NCI-H526 treated with DMSO at 0.1 percent for 48 hours (cell line): ENCODE data around the gene DPYSL3.

ENCODE experiments used
- DNase-seq: peaks from one replicate; lab custom pipeline; 2025; lab: John Stamatoyannopoulos, UW

DPYSL3 gene

DNA sequence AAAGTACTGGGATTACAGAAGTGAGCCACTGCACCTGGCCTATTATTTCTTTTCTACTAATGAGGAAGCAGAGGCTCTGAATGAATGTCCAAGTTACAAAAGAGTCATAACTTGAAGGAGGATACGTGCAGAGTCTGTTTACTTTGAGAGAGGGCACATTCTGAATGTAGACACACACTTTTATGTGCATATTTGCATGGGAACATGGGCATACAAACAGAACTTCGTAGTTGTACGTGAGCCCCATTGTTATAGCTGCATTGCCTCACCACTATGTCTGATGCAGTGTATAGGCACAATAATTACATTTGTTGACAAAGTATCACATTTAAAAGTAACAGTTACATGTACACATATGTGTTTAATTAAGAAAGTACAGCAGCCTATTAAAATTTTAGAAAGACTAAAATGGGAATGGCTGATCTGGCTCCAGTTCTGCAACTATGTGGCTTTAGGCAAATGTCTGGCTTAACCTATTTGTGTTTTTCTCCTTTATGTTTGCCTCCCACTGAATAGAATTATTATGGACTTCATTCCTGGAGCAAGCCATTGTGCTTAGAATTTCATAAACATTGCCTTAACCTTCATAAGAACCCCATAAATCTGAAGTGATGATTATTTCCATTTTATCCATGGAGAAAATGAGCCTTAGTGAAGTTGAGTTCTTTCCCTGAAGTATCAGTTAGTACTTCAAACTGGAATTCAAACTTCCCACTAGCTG lies 3.0 kb upstream of the DPYSL3 start:
- DNase-seq: peak; percentile 99

DNA sequence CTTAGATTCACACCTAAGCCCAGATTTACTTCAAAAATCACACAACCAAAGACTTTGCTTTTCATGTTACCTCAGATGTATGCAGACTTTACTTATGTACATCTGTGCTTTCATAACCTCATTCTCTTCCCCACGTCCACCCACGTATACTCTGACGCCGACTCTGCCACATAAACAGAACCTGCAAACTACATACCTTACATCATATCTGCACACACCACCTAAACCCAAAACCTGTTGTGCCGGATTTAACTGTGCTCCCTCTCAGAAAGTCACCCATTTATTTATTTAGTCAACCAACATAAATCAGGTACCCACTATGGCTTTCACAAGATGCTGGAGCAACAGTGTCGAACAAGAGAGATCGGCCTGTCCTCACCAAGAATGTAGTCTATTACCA lies 1.0 kb upstream of the DPYSL3 start:
- DNase-seq: peak; percentile 86

DNA sequence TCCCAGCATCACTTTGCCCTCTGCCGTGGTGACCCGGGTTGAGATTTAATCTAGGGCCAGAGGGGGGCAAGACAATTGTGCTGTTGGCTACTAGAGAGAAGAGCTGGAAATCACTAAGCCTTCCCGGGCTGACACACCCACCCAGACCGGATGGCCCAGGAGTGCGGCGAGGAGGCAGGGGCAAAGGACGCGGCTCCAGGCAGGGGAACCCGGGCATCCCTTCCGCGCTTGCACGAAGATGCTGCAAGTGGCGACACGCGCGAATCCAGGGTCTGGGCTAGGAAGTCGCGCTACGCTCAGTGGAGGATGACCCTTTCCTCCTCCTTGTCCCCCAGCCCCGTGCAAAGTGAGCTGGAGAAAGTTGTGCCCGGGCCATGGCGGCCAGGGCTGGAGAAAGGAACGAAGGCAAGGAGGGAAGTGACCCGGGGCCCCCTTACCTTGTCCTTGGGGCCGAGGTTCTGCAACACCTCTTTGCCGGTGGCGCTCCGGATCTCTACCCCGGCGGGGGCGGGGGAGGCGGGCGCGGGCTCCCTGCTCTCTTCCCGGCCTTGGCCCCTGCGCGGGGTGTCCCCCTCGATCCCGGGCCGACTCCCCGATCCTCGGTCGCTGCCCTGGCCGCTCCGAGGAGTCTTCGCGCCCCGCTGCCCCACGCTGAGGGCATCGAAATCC lies 693 bp downstream of the DPYSL3 start:
- no peak for DNase-seq

DNA sequence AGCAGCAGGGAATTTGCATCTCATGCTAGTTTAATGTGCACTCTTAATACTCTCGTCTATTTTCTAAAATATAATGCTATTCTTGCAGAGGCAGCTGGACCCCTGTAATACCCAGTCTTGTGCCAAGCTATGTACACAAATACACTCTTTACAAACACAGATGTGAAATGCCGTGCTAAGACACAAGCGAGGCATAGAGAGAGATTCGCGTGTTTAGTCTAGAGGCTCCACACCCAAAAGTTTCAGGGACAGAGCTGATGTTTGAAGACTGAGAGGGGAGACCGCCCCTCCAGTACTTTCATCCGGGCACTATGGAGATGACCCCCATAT lies 1.2 kb downstream of the DPYSL3 start:
- DNase-seq: no peak

- no peak for DNase-seq
These were observed 2.3 kb downstream of the DPYSL3 start for GRCh38 chr5:147507480-147508126.

- no peak for DNase-seq
These were observed 5.3 kb downstream of the DPYSL3 start for GRCh38 chr5:147504535-147504934.

DNA sequence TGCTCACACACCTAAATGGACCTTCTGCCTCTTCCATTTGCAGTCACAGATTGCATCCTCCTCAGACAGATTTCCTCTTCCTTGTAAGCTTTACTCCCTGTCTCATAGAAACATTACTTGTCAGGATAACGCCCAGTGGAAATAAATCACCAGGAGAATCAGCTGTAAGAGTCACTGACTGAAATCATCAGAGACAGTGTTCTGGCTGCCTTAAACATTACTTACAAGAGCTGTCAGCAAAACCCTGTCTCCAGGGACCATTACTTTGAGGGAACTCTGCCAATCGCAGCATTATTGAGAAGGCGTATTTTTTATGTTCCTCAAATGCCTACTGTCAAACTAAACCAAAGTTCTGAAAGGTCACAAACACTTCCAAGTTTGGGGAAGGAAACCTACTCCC lies 5.9 kb downstream of the DPYSL3 start:
- no peak for DNase-seq

DNA sequence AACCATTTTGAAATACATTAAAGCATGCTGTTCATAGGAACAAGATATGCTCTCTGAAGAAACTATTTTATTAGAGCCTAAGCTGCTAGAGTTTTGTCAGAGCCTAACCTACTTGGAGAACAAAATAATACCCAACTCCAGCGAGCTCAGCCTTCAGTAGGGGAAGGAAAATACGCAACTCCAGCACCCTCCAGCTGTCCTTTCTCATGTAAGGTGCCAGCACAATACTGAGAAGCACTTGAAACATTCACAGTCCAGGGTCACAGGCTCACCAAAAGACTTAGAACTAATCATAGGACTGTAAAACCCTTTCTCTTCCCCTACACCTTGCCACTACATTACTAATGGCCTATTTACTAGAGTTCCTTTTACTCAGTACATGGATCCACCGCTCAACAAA lies 18.9 kb downstream of the DPYSL3 start:
- DNase-seq: no peak

GRCh38 chr5:147487031-147487750 lies 22.7 kb downstream of the DPYSL3 start:
- no peak for DNase-seq

DNA sequence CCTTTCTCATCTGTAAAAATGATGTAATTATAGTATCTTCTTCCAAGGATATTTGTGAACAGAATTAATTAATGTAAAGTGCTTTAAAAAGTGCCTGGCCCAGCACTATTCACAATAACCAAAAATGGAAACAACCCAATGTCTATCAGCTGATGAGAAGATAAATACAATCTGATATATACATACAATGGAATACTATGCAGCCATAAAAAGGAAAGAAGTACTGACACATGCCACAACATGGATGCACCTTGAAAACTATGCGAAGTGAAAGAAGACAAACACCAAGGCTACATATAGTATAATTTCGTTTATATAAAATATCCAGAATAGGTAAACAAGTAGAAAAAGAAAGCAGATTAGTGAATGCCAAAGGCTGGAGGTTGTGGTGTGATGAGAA lies 24.1 kb downstream of the DPYSL3 start:
- no peak for DNase-seq

- DNase-seq: no peak
These were observed 24.8 kb downstream of the DPYSL3 start for GRCh38 chr5:147485046-147485445.

GRCh38 chr5:147484708-147485020 lies 25.2 kb downstream of the DPYSL3 start:
- DNase-seq: no peak

DNA sequence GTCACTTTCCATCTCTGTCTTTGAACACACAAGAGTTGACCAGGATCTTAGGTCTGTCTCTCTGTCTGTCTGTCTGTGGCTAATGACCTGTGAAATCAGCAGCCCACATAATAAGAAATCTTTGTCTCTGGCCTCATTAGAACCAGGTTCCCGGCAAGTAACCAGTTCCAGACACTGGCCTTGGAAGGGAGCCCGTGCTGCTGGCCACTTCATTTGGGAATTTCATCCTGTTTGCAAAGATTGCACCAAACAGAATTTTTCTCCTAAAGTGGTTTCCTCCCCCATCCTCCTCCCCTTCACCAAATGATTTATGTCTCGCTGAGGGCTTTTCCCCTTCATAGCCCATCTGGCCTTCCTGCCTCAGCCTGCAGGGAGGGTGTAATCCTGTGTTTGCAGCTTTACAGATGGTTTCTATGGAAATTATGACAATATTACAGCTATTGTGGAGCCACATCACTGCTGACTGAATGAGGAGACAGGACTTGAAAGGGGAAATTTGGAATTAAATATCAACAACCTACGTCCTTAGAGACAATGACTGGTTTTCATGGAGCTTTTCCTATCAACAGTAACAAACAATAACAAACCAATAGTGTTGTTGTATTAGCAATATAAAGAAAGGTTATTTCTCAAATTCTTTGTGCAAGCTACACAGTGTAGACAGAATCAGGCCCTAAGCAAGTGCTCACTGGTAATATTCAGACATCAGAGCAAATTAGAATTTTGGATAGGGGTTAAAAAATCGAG lies 25.7 kb downstream of the DPYSL3 start:
- DNase-seq: no peak

DNA sequence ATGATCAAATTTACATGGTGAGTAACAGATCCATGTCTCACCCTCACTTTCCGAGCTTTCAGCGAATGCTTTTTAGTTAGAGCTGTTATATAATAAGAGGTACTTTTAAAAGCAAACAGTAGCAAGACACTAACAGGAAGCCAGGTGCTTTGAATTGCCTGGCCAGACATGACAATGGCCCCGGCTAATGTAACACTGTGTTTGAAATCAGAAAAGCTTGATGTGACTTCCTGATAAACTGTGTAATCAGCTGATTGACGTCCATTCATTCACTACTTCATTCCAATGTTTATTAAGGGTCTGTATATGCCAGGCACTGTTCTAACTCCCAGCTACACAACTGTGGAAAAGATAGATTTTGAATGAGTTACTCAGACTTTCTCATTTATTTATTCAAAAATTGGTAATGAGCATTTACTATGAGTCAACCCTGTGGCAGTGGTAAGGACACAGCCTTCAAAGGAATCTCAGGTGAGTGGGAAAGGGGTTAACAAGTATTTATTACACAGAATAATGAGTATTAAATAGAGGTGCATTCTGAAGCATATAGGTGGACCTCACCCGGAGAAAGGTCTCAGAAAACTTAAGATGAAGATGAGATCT lies 26.6 kb downstream of the DPYSL3 start:
- no peak for DNase-seq

DNA sequence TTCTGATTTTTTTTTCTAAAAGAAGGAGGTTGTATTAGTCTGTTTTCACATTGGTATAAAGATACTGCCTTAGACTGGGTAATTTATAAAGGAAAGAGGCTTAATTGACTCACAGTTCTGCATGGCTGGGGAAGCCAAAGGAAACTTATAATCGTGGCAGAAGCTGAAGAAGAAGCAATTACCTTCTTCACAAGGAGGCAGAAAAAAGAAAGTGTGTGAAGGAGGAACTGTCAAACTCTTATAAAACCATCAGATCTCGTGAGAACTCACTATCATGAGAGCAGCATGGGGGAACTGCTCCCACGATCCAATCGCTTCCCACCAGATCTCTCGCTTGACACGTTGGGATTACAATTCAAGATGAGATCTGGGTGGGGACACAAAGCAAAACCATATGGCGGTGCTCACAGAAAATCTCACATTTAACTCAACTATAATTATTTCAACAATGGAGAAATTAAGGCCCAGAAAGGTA lies 27.1 kb downstream of the DPYSL3 start:
- no peak for DNase-seq

DNA sequence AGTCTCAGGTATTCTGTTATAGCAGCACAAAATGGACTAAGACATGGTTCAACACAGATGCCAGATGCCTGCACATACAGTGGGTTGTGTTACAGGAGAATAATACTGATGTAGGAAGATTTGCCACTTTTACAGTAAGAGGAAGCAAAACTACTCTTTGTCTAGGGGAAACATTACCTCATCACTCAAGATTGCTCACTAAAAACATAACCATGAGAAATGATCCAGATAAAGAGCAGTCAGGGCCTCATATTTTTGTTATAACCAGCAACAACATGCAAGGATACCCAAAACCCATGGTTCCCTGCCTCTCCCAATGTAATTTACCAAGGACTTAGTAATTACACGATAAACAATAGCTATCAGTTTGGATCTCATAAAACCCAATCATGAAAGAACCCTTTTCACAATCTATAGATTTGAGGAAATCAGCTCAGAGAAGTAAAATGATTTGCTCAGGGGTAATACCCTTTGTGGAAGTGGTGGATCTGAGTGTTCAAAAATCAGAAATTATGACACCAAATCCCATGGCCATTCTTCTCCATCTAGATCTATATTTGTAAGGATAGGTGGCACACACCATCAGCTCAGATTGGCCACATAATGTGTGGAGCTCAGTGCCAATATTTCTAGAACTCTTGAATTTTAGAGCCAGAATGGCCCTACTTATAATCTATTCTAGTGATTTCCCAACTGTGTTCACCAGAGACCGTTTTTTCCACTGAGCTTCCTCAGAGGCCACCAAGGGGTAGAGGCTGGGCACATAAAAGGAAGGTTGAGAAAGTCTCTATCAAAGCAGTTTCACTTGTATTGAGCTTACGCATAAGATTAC lies 27.8 kb downstream of the DPYSL3 start:
- DNase-seq: no peak

- DNase-seq: no peak
These were observed 28.5 kb downstream of the DPYSL3 start for GRCh38 chr5:147481376-147481775.

DNA sequence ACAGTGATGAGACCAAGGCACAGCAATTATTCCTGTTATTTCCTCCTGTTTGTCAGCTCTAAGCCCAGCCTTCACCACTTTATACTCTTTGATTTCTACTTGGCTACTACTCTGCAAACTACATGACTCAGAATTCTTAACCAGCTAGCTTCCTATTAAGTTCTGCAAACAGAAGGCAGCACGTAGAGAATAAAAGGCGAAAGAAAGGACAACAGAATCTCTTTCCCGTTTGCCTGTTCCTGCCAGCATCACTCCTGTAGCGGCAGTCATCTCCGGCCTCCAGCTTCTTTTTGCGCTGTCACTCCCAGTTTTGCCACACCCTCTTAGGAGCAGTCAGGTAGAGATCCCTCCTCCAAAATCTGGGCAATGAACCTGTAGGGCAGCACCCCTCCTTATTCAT lies 29.9 kb downstream of the DPYSL3 start:
- no peak for DNase-seq

- DNase-seq: no peak
These were observed 30.4 kb downstream of the DPYSL3 start for GRCh38 chr5:147479444-147479843.

- no peak for DNase-seq
These were observed 35.7 kb downstream of the DPYSL3 start for GRCh38 chr5:147474140-147474539.
